Stimulated activated CD8-positive, alpha-beta memory T cell treated with anti-CD3 and anti-CD28 coated beads, Interleukin-12 subunit alpha, Interleukin-12 subunit beta, amount 100 ng/mL, for 24 hours (primary cell): ENCODE measurements around the gene OR52B2.

Experiments
- DNase-seq: peaks from one replicate; pipeline ENCODE4 v3.0.0-alpha.2; 2020; ENCODE audit errors: extremely low read depth

OR52B2 gene

DNA sequence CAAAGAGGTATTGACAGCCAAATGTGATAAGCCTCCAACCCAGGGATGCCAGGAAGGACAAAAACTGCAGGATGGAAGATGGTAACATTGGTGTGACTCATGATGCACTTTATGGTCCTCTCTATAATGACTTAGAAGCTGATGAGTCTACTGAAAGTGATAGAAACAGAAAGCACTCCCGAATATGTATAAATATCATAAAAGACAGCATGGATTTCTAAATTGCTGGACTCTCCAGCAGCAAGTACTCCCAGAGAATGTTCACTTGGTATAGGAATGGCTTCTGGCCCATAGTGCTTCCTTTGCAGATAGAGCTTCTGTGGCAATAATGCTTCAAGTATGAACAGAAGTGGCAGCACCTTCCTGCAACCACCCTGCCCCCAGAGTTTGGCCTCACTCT is at the start of gene OR52B2:
TSS of gene OR52B2 (minus strand) at position 101 of the 400 bp plus-strand sequence. CDS start at position 101, 0 bp downstream.
- no peak for DNase-seq

- DNase-seq, result no peak
Observed at GRCh38 chr11:6219359-6219758, 49.2 kb upstream of the OR52B2 start.

GRCh38 chr11:6217722-6218121 is 47.6 kb upstream of the OR52B2 start:
- no peak for DNase-seq

GRCh38 chr11:6216501-6216900 is 46.4 kb upstream of the OR52B2 start:
- no peak for DNase-seq

DNA sequence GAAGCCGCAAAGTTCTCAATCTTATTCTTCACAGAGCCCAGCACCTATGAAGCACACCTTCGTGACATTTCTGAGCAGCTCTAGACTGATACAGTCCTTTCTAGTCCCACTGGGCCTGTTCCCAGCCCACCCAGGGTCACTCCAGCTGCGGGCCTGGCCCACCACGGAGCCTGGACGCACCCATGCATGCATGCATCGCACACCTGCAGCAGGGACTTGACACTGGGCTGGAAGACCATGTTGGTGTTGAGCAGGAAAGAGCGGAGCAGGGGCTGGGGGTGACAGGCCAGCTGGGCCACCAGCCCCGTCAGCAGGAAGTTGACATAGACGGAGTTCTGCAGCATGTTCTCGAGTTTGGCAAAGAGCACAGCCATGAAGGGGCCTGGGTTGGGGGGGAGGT is 44.4 kb upstream of the OR52B2 start:
- no peak for DNase-seq

- no peak for DNase-seq
Observed at GRCh38 chr11:6210274-6210955, 40.3 kb upstream of the OR52B2 start.

DNA sequence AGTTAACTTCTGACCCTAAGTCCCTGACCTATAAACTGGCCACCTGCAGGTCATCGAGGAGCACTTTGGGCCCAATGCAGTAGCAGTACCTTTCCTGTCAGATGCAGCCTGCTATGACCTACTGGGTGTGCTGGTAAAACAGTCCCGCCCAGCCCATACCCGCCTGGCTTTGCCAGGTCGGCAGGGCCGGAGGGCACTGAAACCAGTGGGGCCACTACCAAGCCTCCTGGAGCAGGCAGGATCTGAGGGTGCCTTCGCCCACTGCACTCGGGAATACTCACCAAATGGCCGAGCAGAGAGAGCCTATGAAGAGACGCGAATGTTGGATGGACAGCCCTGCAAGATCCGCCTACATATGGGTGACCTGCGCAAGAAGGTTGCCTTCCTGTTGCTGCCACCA is 39.7 kb upstream of the OR52B2 start:
- no peak for DNase-seq

GRCh38 chr11:6206456-6207180 is 36.5 kb upstream of the OR52B2 start:
- no peak for DNase-seq

GRCh38 chr11:6205366-6205765 is 35.2 kb upstream of the OR52B2 start, which contains the start of gene C11orf42:
C11orf42 (plus strand) TSS chr11:6205557; CDS start chr11:6205616, 59 bp downstream.
- no peak for DNase-seq

- no peak for DNase-seq
Observed at GRCh38 chr11:6204706-6205105, 34.6 kb upstream of the OR52B2 start.

GRCh38 chr11:6203327-6203726 is 33.2 kb upstream of the OR52B2 start:
- DNase-seq, result no peak

DNA sequence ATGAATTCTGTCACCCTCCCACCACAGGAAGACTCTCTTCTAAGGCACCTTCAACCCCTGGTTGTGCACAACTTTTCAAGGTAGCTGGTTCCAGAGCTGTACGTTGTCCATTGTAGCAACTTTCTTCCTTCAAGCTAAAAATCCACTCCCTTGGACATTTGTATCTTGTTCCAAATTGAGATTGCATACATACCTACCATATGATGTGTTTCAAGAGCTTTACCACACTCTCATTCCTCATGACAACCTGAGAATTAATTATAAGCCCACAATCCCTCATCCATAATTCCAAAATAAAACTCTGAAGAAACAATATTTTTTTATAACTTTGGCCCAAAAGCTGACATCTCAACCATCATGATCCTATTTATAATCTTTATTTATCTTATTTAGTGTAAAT is 31.9 kb upstream of the OR52B2 start:
- no peak for DNase-seq

DNA sequence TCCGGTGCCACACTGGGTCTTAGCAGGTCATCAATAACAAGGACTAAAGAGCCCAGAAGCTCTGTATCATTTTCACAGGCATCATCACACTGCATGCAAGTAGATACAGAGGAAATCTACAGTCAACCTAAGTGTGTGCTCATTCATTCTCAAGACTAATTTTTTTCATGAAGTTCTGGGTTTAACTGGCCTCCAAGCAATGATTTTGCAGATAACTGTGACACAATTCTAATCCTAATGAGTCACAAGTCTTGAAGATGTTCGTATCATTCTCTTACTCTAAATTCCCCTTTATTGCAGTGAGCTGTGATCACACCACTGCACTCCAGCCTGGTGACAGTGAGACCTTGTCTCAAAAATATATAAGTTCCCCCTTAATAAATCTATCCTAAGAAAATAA is 31.4 kb upstream of the OR52B2 start:
- no peak for DNase-seq

DNA sequence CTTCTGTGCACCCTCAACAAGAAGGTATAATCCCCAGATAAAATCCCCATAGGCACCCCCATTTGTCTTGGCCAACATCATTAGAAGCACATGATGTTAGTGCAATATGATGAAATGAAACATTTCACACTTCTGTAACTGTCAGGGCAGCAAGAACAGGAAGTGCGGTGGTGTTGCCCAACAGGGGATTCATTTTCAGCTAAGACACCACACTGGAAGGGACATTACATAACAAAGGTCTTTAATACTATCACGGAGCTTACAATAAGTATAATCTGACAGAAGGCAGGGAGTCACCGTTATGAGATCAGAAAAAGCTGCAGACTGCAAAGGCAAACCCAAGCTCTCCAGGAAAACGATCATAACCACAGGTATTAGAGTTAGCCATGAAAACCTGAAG is 30.8 kb upstream of the OR52B2 start:
- DNase-seq, result no peak

- DNase-seq, result no peak
Observed at GRCh38 chr11:6199174-6199810, 29.2 kb upstream of the OR52B2 start, which contains the start of gene OR52W1. OR52W1 (plus strand) TSS chr11:6199224; CDS start chr11:6199224, 0 bp downstream.

- no peak for DNase-seq
Observed at GRCh38 chr11:6197466-6198200, 27.5 kb upstream of the OR52B2 start.

- no peak for DNase-seq
Observed at GRCh38 chr11:6196396-6196795, 26.3 kb upstream of the OR52B2 start.

DNA sequence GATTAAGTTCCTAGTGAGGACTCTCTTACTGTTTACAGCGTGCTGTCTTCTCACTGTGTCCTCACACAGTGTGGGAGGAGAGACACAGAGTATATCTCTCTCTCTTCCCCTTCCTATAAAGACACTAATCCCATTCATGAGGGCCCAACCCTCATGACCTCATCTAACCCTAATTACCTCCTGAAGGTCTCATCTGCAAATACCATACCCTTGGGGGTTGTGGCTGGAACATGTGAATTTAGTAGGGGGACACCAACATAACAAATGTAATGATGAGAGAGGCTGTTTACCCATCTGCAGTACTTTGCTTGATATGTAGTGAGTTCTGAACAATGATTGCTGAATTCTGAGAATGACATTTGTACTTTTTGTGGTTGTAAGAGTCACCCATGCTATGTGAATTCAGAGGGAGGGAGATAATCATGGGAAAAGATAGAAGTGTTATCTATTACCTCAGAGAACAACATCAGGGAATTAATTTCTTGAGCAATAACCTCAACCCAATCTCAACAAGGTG is 24.0 kb upstream of the OR52B2 start:
- DNase-seq, result no peak

DNA sequence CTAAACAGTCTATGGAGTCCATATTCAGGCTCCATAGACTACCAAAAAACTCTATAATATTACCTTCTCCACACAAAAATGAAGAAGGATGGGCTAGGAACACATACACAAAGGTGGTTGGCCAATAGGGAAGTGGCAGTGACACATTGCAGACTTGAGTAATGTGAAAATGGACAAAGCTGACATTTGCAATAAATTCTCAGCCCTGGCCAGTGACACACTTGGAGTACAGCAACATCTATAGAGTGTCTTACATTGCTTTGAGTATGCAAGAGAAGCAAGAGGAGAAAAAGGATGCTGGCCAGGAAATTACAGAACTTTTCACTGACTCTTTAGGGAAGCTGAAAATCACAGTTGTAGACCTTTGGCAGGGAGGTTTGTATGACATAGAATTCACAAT is 21.6 kb upstream of the OR52B2 start:
- DNase-seq, result no peak

DNA sequence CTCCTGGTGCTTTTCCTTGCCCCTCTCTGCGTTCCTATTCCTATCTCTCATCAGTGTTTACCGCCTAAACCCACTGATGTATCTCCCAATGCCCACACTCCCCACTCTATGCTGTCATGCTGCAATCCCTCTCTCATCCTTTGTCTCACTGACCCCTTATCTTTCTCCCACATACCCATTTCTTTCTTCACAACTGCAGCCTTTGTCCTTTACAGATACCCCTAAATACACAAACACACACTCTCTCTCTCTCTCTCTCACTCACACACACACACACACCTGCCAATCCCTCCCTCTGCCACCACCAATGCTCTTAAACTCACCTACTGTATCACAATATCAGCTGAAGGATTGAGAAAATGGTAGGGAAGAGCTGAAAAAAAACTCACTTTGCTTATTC is 5.3 kb upstream of the OR52B2 start:
- DNase-seq, result no peak

GRCh38 chr11:6156628-6157359 is 13.3 kb downstream of the OR52B2 start:
- DNase-seq, result no peak
